ENCODE results near the gene S100A5.

GRCh38 chr1:153577138-153577537, 36.4 kb upstream of the S100A5 start:
- TF ChIP-seq CTCF (IDR thresholded peaks at IDR 0.05) (no peak), POLR2A (IDR thresholded peaks at IDR 0.05) (no peak)

Measured in thyroid gland (tissue), 4 donors.